Activated CD8-positive, alpha-beta memory T cell treated with anti-CD3 and anti-CD28 coated beads, Interleukin-2, amount 50 U/mL, for 24 hours (primary cell): Measurements from ENCODE around the gene LACC1.

Experiments used
- DNase-seq: peaks from one replicate; pipeline ENCODE4 v3.0.0-alpha.2; 2020; ENCODE audit errors: extremely low read depth

Gene LACC1

GRCh38 chr13:43883631-43884030 is 3.9 kb downstream of the LACC1 start:
- DNase-seq = no peak

DNA sequence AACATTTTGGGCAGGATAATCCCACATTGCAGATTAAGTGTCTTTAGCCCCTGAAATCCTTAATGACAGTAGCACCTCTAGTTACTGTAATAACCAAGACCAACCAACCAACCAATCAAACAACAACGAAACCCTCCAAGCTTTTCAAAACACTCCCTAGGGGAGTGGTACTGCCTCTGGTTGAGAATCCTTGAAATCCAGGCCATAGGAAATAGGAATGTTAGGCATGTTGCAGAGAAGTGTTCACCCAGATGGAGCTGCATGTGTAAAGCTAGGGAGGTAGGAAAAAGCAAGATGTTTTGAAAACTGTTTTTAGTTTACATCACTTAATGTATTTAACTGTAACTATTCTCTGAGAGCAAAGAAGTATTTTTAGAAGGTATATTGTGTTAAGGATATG is 4.5 kb downstream of the LACC1 start:
- DNase-seq = no peak

DNA sequence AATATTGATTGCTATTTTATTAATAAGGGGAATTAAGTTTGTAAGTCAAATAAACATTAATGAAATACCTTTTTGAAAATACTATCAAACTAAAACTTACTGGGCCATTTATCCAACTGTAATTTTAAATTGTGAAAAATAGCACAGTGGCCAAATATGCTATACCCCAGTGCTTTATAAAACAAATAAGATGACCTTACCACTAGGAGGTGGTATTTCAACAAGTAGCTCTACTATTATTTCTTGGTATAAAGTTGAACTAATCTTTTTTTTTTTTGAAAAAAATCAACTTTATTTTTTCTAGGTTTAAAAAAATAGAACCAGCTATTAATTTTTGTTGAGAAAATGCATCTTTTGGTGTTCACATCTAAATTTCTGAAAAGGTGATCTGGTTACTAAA is 14.7 kb downstream of the LACC1 start:
- no peak for DNase-seq

DNA sequence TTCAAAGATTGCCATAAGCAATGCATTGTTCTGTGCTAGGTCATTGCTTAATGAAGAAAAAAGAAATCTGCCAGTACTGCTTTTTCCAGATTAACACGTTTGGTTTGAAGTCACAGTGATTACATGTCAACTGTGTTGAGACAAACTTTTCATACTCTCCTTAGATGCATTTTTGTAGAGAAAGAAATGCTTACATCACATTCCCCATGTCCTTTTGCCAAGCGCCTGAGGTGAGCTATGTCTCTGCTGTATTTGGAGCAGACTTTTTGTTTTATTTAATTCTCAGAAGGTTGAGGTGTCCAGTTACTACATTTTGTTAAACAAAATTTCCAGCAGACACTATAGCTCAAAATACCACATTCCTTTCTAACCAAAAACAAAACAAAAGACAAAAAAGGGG is 16.2 kb downstream of the LACC1 start:
- no peak for DNase-seq

- DNase-seq = no peak
These were observed 25.8 kb downstream of the LACC1 start for GRCh38 chr13:43905435-43906031.

DNA sequence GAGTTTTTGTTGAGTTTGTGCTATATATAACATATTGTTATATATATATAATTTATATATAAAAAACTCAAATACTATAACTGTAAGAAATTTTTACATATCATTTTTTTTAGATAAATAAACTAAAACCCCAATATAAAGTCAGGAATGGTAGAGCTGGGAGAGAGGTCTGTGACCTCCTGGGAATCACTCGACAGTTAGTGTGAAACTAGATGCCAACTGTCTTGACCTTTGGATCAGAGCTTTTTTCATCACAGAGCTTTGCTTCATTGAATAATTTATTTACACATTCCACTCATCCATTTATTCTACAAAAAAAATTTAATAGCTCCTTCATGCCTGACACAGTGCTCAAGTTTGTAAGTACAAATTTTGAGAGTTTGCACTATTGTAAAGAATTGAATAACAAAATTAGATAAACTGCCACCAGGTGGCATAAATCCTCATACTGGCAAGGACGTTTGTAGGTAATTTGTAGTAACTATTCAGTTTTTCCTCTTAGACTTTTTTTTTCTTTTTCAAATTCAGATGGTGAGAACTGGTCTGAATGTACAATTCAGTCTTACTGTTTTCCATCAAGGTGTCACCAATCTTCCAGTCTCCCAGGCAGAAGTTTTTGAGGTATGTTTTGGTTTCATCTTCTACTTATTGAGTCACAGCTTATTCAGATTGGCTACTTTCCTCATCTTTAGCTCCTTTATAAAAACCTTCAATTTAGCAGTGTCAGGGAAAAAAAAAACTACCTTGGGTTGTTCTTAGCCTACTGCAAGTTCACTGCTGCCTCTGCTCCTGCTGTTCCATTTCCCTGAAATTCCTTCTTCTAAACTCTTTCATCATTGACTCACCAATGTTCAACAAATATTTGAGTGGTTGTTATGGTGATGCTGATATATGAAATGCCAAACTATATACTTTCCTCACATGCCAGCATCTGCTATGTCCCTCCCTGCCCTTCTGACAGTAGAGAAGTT is 28.7 kb downstream of the LACC1 start:
- no peak for DNase-seq

DNA sequence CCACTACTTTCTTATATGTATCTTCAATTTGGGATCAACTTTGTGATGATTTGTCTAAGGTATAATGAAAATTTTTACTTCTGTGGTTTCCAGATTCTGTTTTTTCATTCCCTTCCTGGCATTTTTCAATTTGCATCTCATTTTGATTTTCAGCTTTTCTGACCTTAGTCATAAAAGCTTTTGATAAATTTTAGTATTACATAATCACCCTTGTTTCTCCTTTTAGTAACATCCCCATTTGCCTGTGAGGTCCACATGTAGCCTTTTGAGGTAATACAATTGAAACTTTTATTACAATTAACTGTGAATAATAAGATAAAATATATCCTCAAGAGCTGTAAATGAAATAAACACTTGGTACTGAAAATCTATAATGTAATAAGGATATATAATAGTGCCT is 31.2 kb downstream of the LACC1 start:
- no peak for DNase-seq

- DNase-seq = no peak
These were observed 31.6 kb downstream of the LACC1 start for GRCh38 chr13:43911278-43911677.

- DNase-seq = no peak
These were observed 32.2 kb downstream of the LACC1 start for GRCh38 chr13:43911871-43912270.

DNA sequence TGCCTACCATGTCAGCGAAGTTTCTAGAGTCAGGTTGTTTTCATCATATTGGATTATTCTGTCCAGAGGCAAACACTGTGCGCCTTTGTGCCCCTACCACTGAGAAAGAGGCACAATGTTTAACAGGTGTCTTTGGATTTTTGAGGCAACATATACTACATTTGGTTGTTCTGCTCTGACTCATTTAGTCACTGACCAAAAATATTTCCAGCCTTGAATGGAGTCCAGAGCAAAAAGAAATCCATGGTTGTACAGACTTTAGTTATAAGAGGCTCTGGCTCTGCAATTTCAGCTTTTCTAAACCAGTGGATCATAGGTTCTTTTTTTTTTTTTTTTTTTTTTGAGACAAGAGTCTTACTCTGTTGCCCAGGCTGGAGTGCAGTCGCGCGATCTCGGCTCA is 35.7 kb downstream of the LACC1 start:
- DNase-seq = no peak

- DNase-seq = no peak
These were observed 37.1 kb downstream of the LACC1 start for GRCh38 chr13:43916828-43917227.

DNA sequence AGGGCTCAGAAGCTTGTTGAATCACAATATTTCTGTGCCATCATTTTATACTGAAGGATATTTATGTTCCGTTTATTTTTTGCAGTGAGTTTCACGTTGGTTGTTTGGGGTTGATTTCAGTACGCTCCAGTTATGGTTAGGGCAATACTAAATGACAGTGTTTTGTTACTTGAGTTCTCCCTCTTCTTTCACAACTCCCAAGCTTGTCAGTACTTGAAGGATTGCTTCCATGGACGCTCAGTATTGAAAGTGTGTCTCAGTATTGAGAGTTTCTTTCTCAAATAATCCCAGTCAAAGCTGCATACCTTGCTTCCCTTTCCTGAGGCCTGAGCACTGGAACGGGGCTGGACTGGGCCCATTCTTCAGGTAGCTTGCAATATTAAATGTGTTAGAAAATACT is 38.9 kb downstream of the LACC1 start:
- no peak for DNase-seq

DNA sequence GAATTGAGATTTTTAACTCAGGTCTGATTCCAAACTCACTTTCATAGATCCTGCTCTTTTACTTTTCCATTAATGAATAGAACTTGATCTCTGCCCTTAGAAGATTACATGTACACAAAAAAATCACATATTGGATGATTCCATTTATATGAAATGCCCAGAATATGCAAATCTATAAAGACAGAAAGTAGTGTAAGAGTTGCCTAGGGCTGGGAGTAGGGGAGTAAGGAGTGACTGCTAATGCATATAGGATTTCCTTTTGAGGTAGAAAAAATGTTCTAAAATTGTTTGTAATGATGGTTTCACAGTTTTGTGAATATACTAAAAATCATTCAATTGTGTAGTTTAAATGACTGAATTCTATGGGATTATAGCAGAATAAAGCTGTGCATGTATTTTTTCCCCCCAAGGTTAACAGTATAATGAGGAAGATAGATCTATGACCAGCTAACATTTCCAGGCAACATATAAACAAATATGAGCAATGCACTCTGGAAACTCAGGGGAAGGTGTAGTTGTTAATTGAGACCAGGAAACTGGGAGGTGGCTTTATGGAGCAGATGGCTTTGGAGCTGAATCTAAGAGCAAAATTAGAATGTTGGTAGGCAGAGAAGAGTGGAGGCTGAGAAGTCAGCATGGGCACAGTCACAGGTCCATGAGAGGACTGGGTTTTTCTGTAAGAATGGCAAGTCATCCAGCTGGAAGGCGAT is 41.4 kb downstream of the LACC1 start:
- no peak for DNase-seq

DNA sequence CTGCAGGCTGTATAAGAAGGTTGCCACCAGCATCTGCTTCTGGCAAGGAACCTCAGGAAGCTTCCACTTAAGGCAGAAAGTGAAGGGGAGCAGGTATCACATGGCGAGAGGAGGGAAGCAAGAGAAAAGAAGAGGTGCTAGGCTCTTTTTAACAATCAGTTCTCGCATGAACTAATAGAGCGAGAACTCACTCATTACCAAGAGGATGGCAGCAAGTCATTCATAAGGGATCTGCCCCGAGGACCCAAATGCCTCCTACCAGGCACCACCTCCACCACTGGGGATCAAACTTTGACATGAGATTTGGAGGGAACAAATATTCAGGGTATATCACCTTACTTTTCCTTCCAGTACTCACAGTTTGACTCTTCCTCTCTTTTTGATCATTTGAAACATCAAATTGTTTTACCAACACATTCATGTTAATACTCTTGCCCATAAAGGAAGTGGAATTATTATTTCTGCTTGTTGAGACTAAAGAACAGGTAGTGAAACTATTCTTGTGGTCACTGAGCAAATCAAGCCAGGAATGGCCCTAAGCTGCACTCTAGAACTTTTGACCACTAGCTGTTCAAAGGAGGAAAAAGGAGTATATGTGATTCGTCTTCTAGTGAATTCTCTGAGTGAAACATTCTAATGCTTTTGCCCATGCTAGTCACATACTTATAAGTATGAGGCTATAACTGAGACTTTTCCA is 45.0 kb downstream of the LACC1 start:
- DNase-seq = no peak

GRCh38 chr13:43929947-43930346 is 50.2 kb downstream of the LACC1 start:
- DNase-seq = no peak

DNA sequence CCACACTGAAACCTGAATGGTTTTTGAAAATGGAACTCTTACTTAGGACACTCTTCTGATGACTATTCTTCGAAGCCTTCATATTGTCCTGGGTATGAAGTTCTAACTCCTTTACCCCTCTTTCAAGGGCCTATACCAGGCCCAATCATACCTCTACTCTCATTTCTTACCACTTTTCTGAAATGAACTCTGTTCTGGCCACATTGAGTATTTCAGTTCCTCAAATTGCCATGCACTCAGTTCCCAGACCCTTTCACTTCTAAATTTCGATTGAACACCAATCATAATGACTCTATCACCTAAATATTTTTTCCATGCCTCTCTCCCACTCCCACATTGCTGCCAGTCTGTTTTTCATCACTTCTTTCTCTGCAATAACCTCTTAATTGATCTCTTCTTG is 53.7 kb downstream of the LACC1 start:
- no peak for DNase-seq

- no peak for DNase-seq
These were observed 54.6 kb downstream of the LACC1 start for GRCh38 chr13:43934273-43934672.

DNA sequence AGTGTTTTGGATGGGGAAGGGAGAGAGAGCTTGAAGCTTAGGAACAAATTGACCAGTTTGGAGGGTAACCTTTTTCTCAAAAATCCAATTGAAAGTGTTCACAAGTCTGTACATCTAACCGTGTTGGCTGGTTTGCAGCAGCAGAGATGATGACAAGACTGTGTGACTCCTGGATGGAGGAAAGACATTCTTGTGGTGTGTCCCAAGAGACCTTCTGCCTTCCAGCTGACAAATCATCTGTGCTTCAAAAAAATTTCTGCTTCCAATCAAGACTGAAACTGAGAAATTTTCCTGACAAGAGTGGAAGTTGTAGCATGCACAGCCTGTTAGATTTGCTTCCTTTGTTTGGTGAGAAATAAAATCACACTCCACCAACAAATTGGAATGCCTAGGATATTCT is 56.2 kb downstream of the LACC1 start:
- no peak for DNase-seq

DNA sequence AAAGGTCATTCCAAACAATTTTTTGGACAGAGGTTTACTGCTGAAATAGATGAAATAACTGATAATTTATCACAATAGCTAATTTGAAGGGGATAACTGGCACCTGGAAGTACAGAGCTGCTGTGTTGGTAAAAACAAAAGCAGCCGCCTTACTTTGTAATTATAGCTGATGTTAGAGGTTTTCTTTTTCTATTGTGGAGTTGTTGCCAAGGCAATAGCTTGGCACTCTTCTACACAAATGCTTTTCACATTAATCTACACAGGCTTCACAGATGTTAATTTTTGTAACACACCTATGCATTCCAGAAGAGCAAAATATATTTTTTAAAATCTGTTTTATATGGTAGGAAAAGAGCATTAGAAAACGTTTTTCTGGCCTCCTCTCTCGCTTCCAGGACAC is 56.9 kb downstream of the LACC1 start:
- DNase-seq = no peak

DNA sequence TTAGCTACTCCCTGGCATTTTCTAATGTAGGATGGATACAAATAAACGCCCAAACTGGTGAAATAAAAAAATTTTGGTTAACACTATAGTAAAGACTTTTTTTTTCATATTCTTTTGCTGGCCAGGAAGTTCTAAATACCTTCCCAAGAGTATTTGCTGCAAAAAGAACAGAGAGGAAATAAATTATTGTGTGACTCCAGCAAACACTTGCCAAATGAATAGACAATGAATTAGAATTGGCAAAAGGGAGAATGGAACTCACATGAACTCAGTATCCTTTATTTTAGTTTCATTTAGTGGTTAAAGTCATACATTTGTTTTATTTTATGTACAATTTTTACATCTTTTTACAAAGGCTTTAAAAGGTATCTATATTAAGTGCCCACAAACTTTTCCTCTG is 58.1 kb downstream of the LACC1 start:
- no peak for DNase-seq

DNA sequence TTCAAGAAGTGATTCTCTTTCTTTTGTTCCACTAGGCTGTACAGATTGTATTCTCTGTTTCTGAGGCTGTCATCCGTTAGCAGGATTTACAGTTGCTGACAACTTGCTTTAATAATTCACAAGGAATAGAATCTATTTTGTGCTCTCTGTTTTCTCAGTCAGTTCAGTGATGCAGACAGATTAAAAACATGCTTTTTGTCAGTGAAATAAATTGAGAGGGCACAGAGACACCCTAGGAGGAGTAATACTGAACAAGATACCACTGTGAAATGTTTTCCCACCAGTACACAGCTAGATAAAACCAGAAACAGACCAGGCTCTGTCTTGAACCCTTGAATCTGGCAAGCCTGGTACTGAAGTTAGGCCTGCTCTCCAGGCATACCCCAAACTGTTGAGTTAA is 58.7 kb downstream of the LACC1 start:
- no peak for DNase-seq

DNA sequence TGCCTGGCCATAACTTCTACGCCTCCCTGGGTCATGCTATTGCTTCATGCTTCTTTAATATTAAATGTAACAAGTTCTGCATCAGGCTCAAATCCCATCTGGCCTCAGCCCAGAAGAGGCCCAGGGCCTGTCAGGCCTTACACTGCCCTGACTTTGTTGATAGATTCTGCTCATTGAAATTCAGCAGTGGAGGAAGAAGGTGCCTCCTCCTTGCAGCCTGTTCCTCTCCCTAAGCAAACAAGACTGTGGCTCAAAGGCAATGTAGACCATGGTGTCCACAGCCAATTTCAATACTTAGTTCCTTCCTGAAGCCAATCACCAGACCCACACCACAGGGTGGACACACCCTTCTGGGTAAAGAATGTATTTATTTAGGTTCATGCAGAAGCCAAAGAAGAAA is 59.4 kb downstream of the LACC1 start:
- no peak for DNase-seq
